MM.1S (cell line): ENCODE results near the gene MGA.

ENCODE experiments used
- DNase-seq: peaks from one replicate; pipeline ENCODE4 v3.0.0-alpha.2; 2015
- H2AFZ ChIP-seq: fragments of 300-600 bp; sonication (generic); 2 replicates; pipeline ENCODE4 v1.6.0; 2016; ENCODE audit warnings: antibody characterized with exemption, low read length
- H3F3A ChIP-seq: fragments of 300-600 bp; sonication (generic); 2 replicates; pipeline ENCODE4 v1.6.1; 2016; ENCODE audit warnings: mild to moderate bottlenecking, antibody characterized with exemption, low read length, moderate library complexity, mixed read lengths; ENCODE audit not compliant: insufficient read depth
- H3K27ac ChIP-seq: fragments of 300-600 bp; sonication (generic); 2 replicates; pipeline ENCODE4 v1.5.1; 2016; ENCODE audit warnings: mild to moderate bottlenecking, low read length
- H3K27me3 ChIP-seq: fragments of 300-600 bp; sonication (generic); replicated peaks from 2 replicates; pipeline ENCODE4 v1.6.0; 2016; ENCODE audit warnings: low read length; ENCODE audit not compliant: insufficient read depth
- H3K36me3 ChIP-seq: fragments of 300-600 bp; sonication (generic); replicated peaks from 2 replicates; pipeline ENCODE4 v1.6.1; 2016; ENCODE audit warnings: mild to moderate bottlenecking, low read length, mixed read lengths; ENCODE audit not compliant: insufficient read depth
- H3K4me1 ChIP-seq: fragments of 300-600 bp; sonication (generic); 2 replicates; pipeline ENCODE4 v1.6.1; 2016; ENCODE audit warnings: low read length, mixed read lengths
- H3K4me2 ChIP-seq: fragments of 300-600 bp; sonication (generic); 2 replicates; pipeline ENCODE4 v1.6.0; 2016; ENCODE audit warnings: low read depth, low read length
- H3K4me3 ChIP-seq: fragments of 300-600 bp; sonication (generic); 2 replicates; pipeline ENCODE4 v1.5.1; 2016; ENCODE audit warnings: low read length, mixed read lengths
- H3K79me2 ChIP-seq: fragments of 300-600 bp; sonication (generic); 2 replicates; pipeline ENCODE4 v1.6.1; 2016; ENCODE audit warnings: mixed run types, low read length, mixed read lengths
- H3K9ac ChIP-seq: fragments of 300-600 bp; sonication (generic); 2 replicates; pipeline ENCODE4 v1.6.1; 2016; ENCODE audit warnings: low read length, mixed read lengths
- H3K9me2 ChIP-seq: fragments of 300-600 bp; sonication (generic); replicated peaks from 2 replicates; pipeline ENCODE4 v1.6.1; 2016; ENCODE audit warnings: mild to moderate bottlenecking, low read length, mixed read lengths; ENCODE audit not compliant: insufficient read depth
- H3K9me3 ChIP-seq: fragments of 300-600 bp; sonication (generic); replicated peaks from 2 replicates; pipeline ENCODE4 v1.6.1; 2016; ENCODE audit warnings: mild to moderate bottlenecking, low read length, mixed read lengths; ENCODE audit not compliant: insufficient read depth
- H4K20me1 ChIP-seq: fragments of 300-600 bp; sonication (generic); 2 replicates; pipeline ENCODE4 v1.6.1; 2016; ENCODE audit warnings: mild to moderate bottlenecking, low read length, moderate library complexity, mixed read lengths; ENCODE audit not compliant: insufficient read depth
- EZH2 ChIP-seq: fragments of 300-600 bp; sonication (generic); optimal IDR thresholded peaks from 2 replicates; pipeline ENCODE3; 2017; ENCODE audit warnings: low read depth, mild to moderate bottlenecking, antibody characterized with exemption, low read length, mixed read lengths
- EZH2phosphoT487 ChIP-seq: fragments of 300-600 bp; sonication (generic); IDR thresholded peaks from 2 replicates; pipeline ENCODE4 v1.6.1; 2018; ENCODE audit warnings: antibody characterized with exemption, low read length
- TF ChIP-seq, protein P1 (sequence below): fragments of 300-600 bp; sonication (generic); IDR thresholded peaks from 2 replicates; pipeline ENCODE4 v1.5.1; 2016; ENCODE audit warnings: antibody characterized with exemption, low read length, mixed read lengths

Gene MGA

DNA sequence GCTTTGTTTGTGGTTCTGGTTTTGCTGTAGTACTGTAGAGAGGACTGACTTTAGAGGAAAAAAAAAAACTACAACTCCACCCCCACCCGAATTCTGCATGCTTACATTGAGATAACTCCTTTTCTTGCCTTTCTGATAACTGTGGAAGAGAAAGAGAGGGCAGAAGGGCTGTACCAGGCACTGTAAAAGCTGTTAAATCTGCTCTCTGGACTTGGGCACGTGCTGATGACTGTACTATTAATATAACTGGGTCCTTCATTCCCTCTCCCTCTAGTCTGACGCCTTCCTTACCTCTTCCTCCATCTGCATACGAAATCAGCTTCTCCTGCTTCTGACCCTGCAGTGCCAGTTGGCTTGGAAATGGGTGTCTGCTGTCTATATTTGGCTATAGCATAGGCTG, 129.0 kb downstream of the MGA start:
- Histone ChIP-seq H3K4me3 (no peak overlapping the region), H3K4me2 (no peak overlapping the region), H3K79me2 (no peaks in the 10 kb centered on the region), H2AFZ (no peak overlapping the region), H3K9me2 (no peaks in the 10 kb centered on the region), H4K20me1 (no peaks in the 10 kb centered on the region), H3K36me3 (no peaks in the 10 kb centered on the region), H3K27me3 (no peaks in the 10 kb centered on the region), H3K27ac (no peak overlapping the region), H3K9ac (no peak overlapping the region), H3K4me1 (no peaks in the 10 kb centered on the region), H3K9me3 (no peaks in the 10 kb centered on the region), H3F3A (no peaks in the 10 kb centered on the region)
- no peak for DNase-seq
- TF ChIP-seq EZH2 (no peak), EZH2phosphoT487 (no peak)
- TF ChIP-seq, protein P1, sequence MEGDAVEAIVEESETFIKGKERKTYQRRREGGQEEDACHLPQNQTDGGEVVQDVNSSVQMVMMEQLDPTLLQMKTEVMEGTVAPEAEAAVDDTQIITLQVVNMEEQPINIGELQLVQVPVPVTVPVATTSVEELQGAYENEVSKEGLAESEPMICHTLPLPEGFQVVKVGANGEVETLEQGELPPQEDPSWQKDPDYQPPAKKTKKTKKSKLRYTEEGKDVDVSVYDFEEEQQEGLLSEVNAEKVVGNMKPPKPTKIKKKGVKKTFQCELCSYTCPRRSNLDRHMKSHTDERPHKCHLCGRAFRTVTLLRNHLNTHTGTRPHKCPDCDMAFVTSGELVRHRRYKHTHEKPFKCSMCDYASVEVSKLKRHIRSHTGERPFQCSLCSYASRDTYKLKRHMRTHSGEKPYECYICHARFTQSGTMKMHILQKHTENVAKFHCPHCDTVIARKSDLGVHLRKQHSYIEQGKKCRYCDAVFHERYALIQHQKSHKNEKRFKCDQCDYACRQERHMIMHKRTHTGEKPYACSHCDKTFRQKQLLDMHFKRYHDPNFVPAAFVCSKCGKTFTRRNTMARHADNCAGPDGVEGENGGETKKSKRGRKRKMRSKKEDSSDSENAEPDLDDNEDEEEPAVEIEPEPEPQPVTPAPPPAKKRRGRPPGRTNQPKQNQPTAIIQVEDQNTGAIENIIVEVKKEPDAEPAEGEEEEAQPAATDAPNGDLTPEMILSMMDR = no peak

DNA sequence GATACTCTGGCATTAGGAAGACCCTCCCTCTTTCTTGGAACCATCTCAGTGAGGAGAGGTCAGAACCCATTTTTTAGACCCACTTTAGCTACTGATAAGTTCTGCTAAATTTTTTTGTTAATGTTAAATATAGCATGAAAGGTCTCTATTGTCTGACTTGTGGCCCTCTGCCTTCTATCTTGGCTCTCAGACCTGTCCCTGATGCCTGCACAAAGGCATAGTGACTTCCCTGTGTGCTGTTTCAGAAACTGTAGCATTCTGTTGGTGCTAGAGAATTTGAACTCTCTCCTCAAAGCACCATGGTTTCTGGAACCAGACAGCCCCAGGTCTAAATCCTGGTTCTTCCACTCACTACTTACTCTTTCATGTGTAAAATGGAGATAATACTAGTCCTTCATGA, 129.5 kb downstream of the MGA start:
- no peak overlapping the region for H2AFZ ChIP-seq
- H3K4me3 ChIP-seq = no peak overlapping the region
- H3F3A ChIP-seq = no peaks in the 10 kb centered on the region
- no peaks in the 10 kb centered on the region for H3K9me2 ChIP-seq
- no peaks in the 10 kb centered on the region for H3K36me3 ChIP-seq
- no peaks in the 10 kb centered on the region for H4K20me1 ChIP-seq
- no peak overlapping the region for H3K27ac ChIP-seq
- no peaks in the 10 kb centered on the region for H3K79me2 ChIP-seq
- H3K27me3 ChIP-seq = no peaks in the 10 kb centered on the region
- H3K4me1 ChIP-seq = no peaks in the 10 kb centered on the region
- TF ChIP-seq EZH2 (no peak), EZH2phosphoT487 (no peak)
- TF ChIP-seq, protein P1 = no peak
- no peak overlapping the region for H3K4me2 ChIP-seq
- H3K9me3 ChIP-seq = no peaks in the 10 kb centered on the region
- no peak for DNase-seq
- no peak overlapping the region for H3K9ac ChIP-seq

DNA sequence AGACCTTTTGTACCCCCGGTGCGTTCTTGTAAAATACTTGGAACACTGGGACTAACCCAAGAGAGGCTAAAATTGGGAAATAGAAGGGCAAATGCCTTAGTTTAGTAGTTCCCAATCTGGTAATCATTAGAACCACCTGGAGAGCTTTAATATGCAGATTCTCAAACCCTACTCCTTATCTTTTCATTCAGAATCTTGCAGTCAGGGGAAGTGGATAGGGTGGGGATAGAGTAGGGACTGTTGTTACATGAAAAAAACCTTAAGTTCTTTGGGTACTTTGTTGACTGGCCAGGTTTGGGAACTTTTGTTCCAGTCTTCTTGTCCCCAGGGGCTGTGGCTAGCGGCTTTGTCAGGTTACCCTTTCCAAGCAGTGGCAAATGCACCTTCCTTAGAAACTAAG, 130.0 kb downstream of the MGA start:
- Histone ChIP-seq H3F3A (no peaks in the 10 kb centered on the region), H3K79me2 (no peaks in the 10 kb centered on the region), H3K27ac (no peak overlapping the region), H3K4me3 (no peak overlapping the region), H3K9me3 (no peaks in the 10 kb centered on the region), H3K4me1 (no peaks in the 10 kb centered on the region), H3K27me3 (no peaks in the 10 kb centered on the region), H2AFZ (no peak overlapping the region), H4K20me1 (no peaks in the 10 kb centered on the region), H3K9ac (no peak overlapping the region), H3K9me2 (no peaks in the 10 kb centered on the region), H3K36me3 (no peaks in the 10 kb centered on the region), H3K4me2 (no peak overlapping the region)
- TF ChIP-seq, protein P1 = no peak
- TF ChIP-seq EZH2phosphoT487 (no peak), EZH2 (no peak)
- DNase-seq = no peak
